ENCODE data around the gene BCAP31.

Gene BCAP31

GRCh38 chrX:153738056-153738605 lies 13.9 kb upstream of the BCAP31 start:
- peaks cover 0 to 4% (median 0%) of the 10 kb centered on the region in 4 experiments for H3K36me3 ChIP-seq (ENCODE audit: control insufficient read depth in 4 of 4, insufficient read depth in 4 of 4, low read length in 3 of 4)
- no peaks in the 10 kb centered on the region for H3K9me3 ChIP-seq (ENCODE audit: control extremely low read depth in 1 of 5, control insufficient read depth in 4 of 5, insufficient read depth in 2 of 5, low read depth in 1 of 5, low read length in 4 of 5)

GRCh38 chrX:153736871-153737441 lies 12.8 kb upstream of the BCAP31 start:
- Histone ChIP-seq H3K9me3 (ENCODE audit: control extremely low read depth in 1 of 5, control insufficient read depth in 4 of 5, insufficient read depth in 2 of 5, low read depth in 1 of 5, low read length in 4 of 5) (peaks cover 0 to 7% (median 0%) of the 10 kb centered on the region in 5 experiments), H3K27ac (ENCODE audit: insufficient read depth in 1 of 2, low read depth in 1 of 2, low read length in 2 of 2, poor library complexity in 1 of 2, severe bottlenecking in 2 of 2) (no peak overlapping the region), H3K27me3 (replicated peaks in 2 of 5; ENCODE audit: control insufficient read depth in 4 of 5, insufficient read depth in 5 of 5, low read length in 4 of 5) (no peaks in the 10 kb centered on the region), H3K36me3 (ENCODE audit: control insufficient read depth in 4 of 4, insufficient read depth in 4 of 4, low read length in 3 of 4) (peaks cover 0 to 4% (median 0%) of the 10 kb centered on the region in 4 experiments), H3K4me1 (ENCODE audit: control extremely low read depth in 1 of 4, control insufficient read depth in 4 of 4, insufficient read depth in 4 of 4, low read length in 3 of 4) (peaks cover 0 to 4% (median 0%) of the 10 kb centered on the region in 4 experiments), H3K4me3 (ENCODE audit: control insufficient read depth in 1 of 7, extremely low read depth in 1 of 7, insufficient read depth in 4 of 7, low read depth in 2 of 7, low read length in 6 of 7) (no peak overlapping the region)
- 91% methylated on average over 13 of the region's 15 CpGs for whole genome bisulfite sequencing (ENCODE audit: insufficient coverage)
- no peak for DNase-seq
- ChIA-PET POLR2A (no interaction called here), CTCF (interaction anchor here (0.6 kb wide), 1 partner anchor 193 kb away, joined by 3 read pairs; no protein-coding TSS in a partner anchor)

More at GRCh38 chrX:153738056-153738605, 13.9 kb upstream of the BCAP31 start:
- ChIA-PET CTCF (no interaction called here), POLR2A (no interaction called here)
- Histone ChIP-seq H3K4me3 (ENCODE audit: control insufficient read depth in 1 of 7, extremely low read depth in 1 of 7, insufficient read depth in 4 of 7, low read depth in 2 of 7, low read length in 6 of 7) (no peak overlapping the region), H3K4me1 (ENCODE audit: control extremely low read depth in 1 of 4, control insufficient read depth in 4 of 4, insufficient read depth in 4 of 4, low read length in 3 of 4) (peaks cover 0 to 4% (median 0%) of the 10 kb centered on the region in 4 experiments), H3K27ac (ENCODE audit: insufficient read depth in 1 of 2, low read depth in 1 of 2, low read length in 2 of 2, poor library complexity in 1 of 2, severe bottlenecking in 2 of 2) (no peak overlapping the region), H3K27me3 (replicated peaks in 2 of 5; ENCODE audit: control insufficient read depth in 4 of 5, insufficient read depth in 5 of 5, low read length in 4 of 5) (no peaks in the 10 kb centered on the region)
- WGBS (ENCODE audit: insufficient coverage): 93% methylated on average over 18 of the region's 27 CpGs
- DNase-seq: no peak

GRCh38 chrX:153736071-153736820 lies 12.1 kb upstream of the BCAP31 start:
- Histone ChIP-seq H3K9me3 (ENCODE audit: control extremely low read depth in 1 of 5, control insufficient read depth in 4 of 5, insufficient read depth in 2 of 5, low read depth in 1 of 5, low read length in 4 of 5) (peaks cover 0 to 12% (median 0%) of the 10 kb centered on the region in 5 experiments), H3K4me3 (ENCODE audit: control insufficient read depth in 1 of 7, extremely low read depth in 1 of 7, insufficient read depth in 4 of 7, low read depth in 2 of 7, low read length in 6 of 7) (no peak overlapping the region), H3K36me3 (ENCODE audit: control insufficient read depth in 4 of 4, insufficient read depth in 4 of 4, low read length in 3 of 4) (peaks cover 0 to 4% (median 0%) of the 10 kb centered on the region in 4 experiments), H3K27me3 (replicated peaks in 2 of 5; ENCODE audit: control insufficient read depth in 4 of 5, insufficient read depth in 5 of 5, low read length in 4 of 5) (no peaks in the 10 kb centered on the region), H3K4me1 (ENCODE audit: control extremely low read depth in 1 of 4, control insufficient read depth in 4 of 4, insufficient read depth in 4 of 4, low read length in 3 of 4) (peaks cover 0 to 4% (median 0%) of the 10 kb centered on the region in 4 experiments), H3K27ac (ENCODE audit: insufficient read depth in 1 of 2, low read depth in 1 of 2, low read length in 2 of 2, poor library complexity in 1 of 2, severe bottlenecking in 2 of 2) (no peak overlapping the region)
- 91% methylated on average over 25 of the region's 30 CpGs for WGBS (ENCODE audit: insufficient coverage)
- no peak for DNase-seq
- ChIA-PET CTCF (interaction anchor here (0.6 to 1.6 kb wide), 2 partner anchors 10 to 193 kb away, joined by 3 to 6 read pairs; no protein-coding TSS in a partner anchor), POLR2A (interaction anchor here (0.6 kb wide), 1 partner anchor 19 kb away, joined by 4 read pairs; no protein-coding TSS in a partner anchor)

GRCh38 chrX:153735274-153735673 lies 11.1 kb upstream of the BCAP31 start:
- Histone ChIP-seq H3K4me1 (ENCODE audit: control extremely low read depth in 1 of 4, control insufficient read depth in 4 of 4, insufficient read depth in 4 of 4, low read length in 3 of 4) (peaks cover 0 to 3% (median 0%) of the 10 kb centered on the region in 4 experiments), H3K27ac (ENCODE audit: insufficient read depth in 1 of 2, low read depth in 1 of 2, low read length in 2 of 2, poor library complexity in 1 of 2, severe bottlenecking in 2 of 2) (no peak overlapping the region), H3K27me3 (replicated peaks in 2 of 5; ENCODE audit: control insufficient read depth in 4 of 5, insufficient read depth in 5 of 5, low read length in 4 of 5) (no peaks in the 10 kb centered on the region), H3K9me3 (ENCODE audit: control extremely low read depth in 1 of 5, control insufficient read depth in 4 of 5, insufficient read depth in 2 of 5, low read depth in 1 of 5, low read length in 4 of 5) (peaks cover 0 to 12% (median 0%) of the 10 kb centered on the region in 5 experiments), H3K36me3 (ENCODE audit: control insufficient read depth in 4 of 4, insufficient read depth in 4 of 4, low read length in 3 of 4) (peaks cover 0 to 4% (median 0%) of the 10 kb centered on the region in 4 experiments), H3K4me3 (ENCODE audit: control insufficient read depth in 1 of 7, extremely low read depth in 1 of 7, insufficient read depth in 4 of 7, low read depth in 2 of 7, low read length in 6 of 7) (no peak overlapping the region)
- ChIA-PET CTCF (interaction anchor here (1.6 kb wide), 1 partner anchor 9 kb away, joined by 6 read pairs; no protein-coding TSS in a partner anchor), POLR2A (no interaction called here)
- peak in 2 of 3 donors; percentile 15 to 18 for DNase-seq
- 93% methylated on average over 6 of the region's 9 CpGs for WGBS (ENCODE audit: insufficient coverage)

- Histone ChIP-seq H3K9me3 (ENCODE audit: control extremely low read depth in 1 of 5, control insufficient read depth in 4 of 5, insufficient read depth in 2 of 5, low read depth in 1 of 5, low read length in 4 of 5) (peaks cover 0 to 12% (median 0%) of the 10 kb centered on the region in 5 experiments), H3K4me3 (ENCODE audit: control insufficient read depth in 1 of 7, extremely low read depth in 1 of 7, insufficient read depth in 4 of 7, low read depth in 2 of 7, low read length in 6 of 7) (no peak overlapping the region), H3K36me3 (ENCODE audit: control insufficient read depth in 4 of 4, insufficient read depth in 4 of 4, low read length in 3 of 4) (peaks cover 0 to 4% (median 0%) of the 10 kb centered on the region in 4 experiments), H3K4me1 (ENCODE audit: control extremely low read depth in 1 of 4, control insufficient read depth in 4 of 4, insufficient read depth in 4 of 4, low read length in 3 of 4) (no peaks in the 10 kb centered on the region), H3K27ac (ENCODE audit: insufficient read depth in 1 of 2, low read depth in 1 of 2, low read length in 2 of 2, poor library complexity in 1 of 2, severe bottlenecking in 2 of 2) (no peak overlapping the region), H3K27me3 (replicated peaks in 2 of 5; ENCODE audit: control insufficient read depth in 4 of 5, insufficient read depth in 5 of 5, low read length in 4 of 5) (no peaks in the 10 kb centered on the region)
- 100% methylated on average over 2 of the region's 2 CpGs for WGBS (ENCODE audit: insufficient coverage)
- CTCF ChIA-PET: interaction anchor here (0.7 to 1.6 kb wide), 2 partner anchors 9 to 201 kb away, joined by 4 to 6 read pairs; no protein-coding TSS in a partner anchor
- DNase-seq: no peak
- POLR2A ChIA-PET: no interaction called here
Measured at GRCh38 chrX:153734871-153735270, 10.7 kb upstream of the BCAP31 start.

GRCh38 chrX:153733651-153734240 lies 9.6 kb upstream of the BCAP31 start:
- CTCF ChIA-PET: no interaction called here
- no peak for DNase-seq
- Histone ChIP-seq H3K4me3 (ENCODE audit: control insufficient read depth in 1 of 7, extremely low read depth in 1 of 7, insufficient read depth in 4 of 7, low read depth in 2 of 7, low read length in 6 of 7) (no peak overlapping the region), H3K4me1 (ENCODE audit: control extremely low read depth in 1 of 4, control insufficient read depth in 4 of 4, insufficient read depth in 4 of 4, low read length in 3 of 4) (no peaks in the 10 kb centered on the region), H3K27ac (ENCODE audit: insufficient read depth in 1 of 2, low read depth in 1 of 2, low read length in 2 of 2, poor library complexity in 1 of 2, severe bottlenecking in 2 of 2) (no peak overlapping the region), H3K36me3 (ENCODE audit: control insufficient read depth in 4 of 4, insufficient read depth in 4 of 4, low read length in 3 of 4) (peaks cover 0 to 7% (median 0%) of the 10 kb centered on the region in 4 experiments), H3K9me3 (ENCODE audit: control extremely low read depth in 1 of 5, control insufficient read depth in 4 of 5, insufficient read depth in 2 of 5, low read depth in 1 of 5, low read length in 4 of 5) (peaks cover 0 to 12% (median 0%) of the 10 kb centered on the region in 5 experiments), H3K27me3 (replicated peaks in 2 of 5; ENCODE audit: control insufficient read depth in 4 of 5, insufficient read depth in 5 of 5, low read length in 4 of 5) (peaks cover 0 to 5% (median 0%) of the 10 kb centered on the region in 5 experiments)
- POLR2A ChIA-PET: no interaction called here
- 93% methylated on average over 11 of the region's 15 CpGs for WGBS (ENCODE audit: insufficient coverage)

All from common myeloid progenitor, CD34-positive (primary cell).